Stimulated activated naive CD8-positive, alpha-beta T cell treated with anti-CD3 and anti-CD28 coated beads, Interleukin-15, Interleukin-2, amounts not matched to agents 100 ng/mL and 50 ng/mL, for 24 hours (primary cell): ENCODE measurements around the gene SECISBP2L.

Experiments used
- H3K27ac Mint-ChIP-seq: one replicate; pipeline ENCODE4 v1.8.0; 2021; ENCODE audit warnings: mild to moderate bottlenecking, mixed read lengths
- H3K27me3 Mint-ChIP-seq: one replicate; pipeline ENCODE4 v1.8.0; 2021; ENCODE audit warnings: mixed read lengths
- H3K36me3 Mint-ChIP-seq: one replicate; pipeline ENCODE4 v1.8.0; 2021; ENCODE audit warnings: low read depth, mixed read lengths
- H3K4me1 Mint-ChIP-seq: one replicate; pipeline ENCODE4 v1.8.0; 2021; ENCODE audit warnings: low read depth, mixed read lengths
- H3K4me3 Mint-ChIP-seq: one replicate; pipeline ENCODE4 v1.8.0; 2021; ENCODE audit warnings: mild to moderate bottlenecking, mixed read lengths
- H3K9me3 Mint-ChIP-seq: one replicate; pipeline ENCODE4 v1.8.0; 2021; ENCODE audit warnings: mixed read lengths

SECISBP2L gene

DNA sequence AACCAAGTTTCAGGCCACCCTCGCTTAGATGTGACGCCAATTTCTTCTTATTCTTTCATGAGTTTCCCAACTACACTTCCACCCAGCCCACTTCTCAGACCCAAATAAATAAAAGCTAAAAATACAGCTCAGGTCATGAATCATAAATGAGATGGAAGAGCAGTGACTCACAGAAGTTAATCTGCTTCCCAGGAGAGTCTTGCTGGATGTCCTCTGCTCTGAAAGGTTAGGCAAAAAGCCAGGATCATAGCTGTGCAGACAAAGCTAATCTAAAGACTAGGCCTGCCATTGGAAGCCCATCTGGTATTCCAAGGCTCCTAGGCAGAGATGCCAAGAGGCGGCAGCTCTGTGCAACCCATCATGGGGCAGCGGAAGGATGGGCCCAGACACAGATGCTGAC lies 106.6 kb downstream of the SECISBP2L start:
- no peak overlapping the region for H3K4me3 Mint-ChIP-seq
- H3K9me3 Mint-ChIP-seq, result peaks cover 4% of the 10 kb centered on the region
- peaks cover 44% of the 10 kb centered on the region for H3K4me1 Mint-ChIP-seq
- H3K27me3 Mint-ChIP-seq, result peaks cover 66% of the 10 kb centered on the region
- no peaks in the 10 kb centered on the region for H3K36me3 Mint-ChIP-seq
- H3K27ac Mint-ChIP-seq, result no peak overlapping the region
